T-helper 1 cell treated with Interleukin-12 subunit alpha and Interleukin-12 subunit beta and Interleukin-4 antibody, amounts not matched to agents 30 ng/mL and 1 ng/mL, for 36 hours (primary cell): ENCODE results near the gene MREG. TPM values are rescaled to one million over a fixed set of nuclear protein-coding genes. Genes with fewer than 3 reads are reported as not detected.

Experiments
- intact Hi-C: fragments of 100-400 bp; cut with micrococcal nuclease; formaldehyde crosslinking; loops from one replicate; pipeline ENCODE4 v1.15.1; 2024
- total RNA-seq: library from RNA; stranded (reverse); gene quantifications from 2 replicates; pipeline ENCODE4 v1.2.3, GENCODE V29; 2022

The MREG gene
- total RNA-seq, 1 donor from 2014 or later = 8.7 TPM

- intact Hi-C loops = no loop called here
Observed at GRCh38 chr2:215899141-215900074, 113.9 kb downstream of the MREG start.

- intact Hi-C loops = no loop called here
Observed at GRCh38 chr2:215898363-215898762, 115.0 kb downstream of the MREG start.

- intact Hi-C loops = no loop called here
Observed at GRCh38 chr2:215896921-215897320, 116.4 kb downstream of the MREG start.

- intact Hi-C loops = no loop called here
Observed at GRCh38 chr2:215895330-215895729, 118.0 kb downstream of the MREG start.

Other genes with a start within 250 kb of the MREG start
- gene PECR, start 68.3 kb upstream of the MREG start, total RNA-seq = 25.5 and 27.6 TPM in 2 replicates
- 2.1 and 3.8 TPM in 2 replicates for gene TMEM169, start 68.4 kb upstream of the MREG start, total RNA-seq
- 343 and 362 TPM in 2 replicates for gene XRCC5, start 95.8 kb upstream of the MREG start, total RNA-seq